HepG2 (cell line): Measurements from ENCODE around the gene TLCD1. TPM values are rescaled to one million over a fixed set of nuclear protein-coding genes. Genes with fewer than 3 reads are reported as not detected.

Experiments
- ATF7-NPFF ChIP-seq: sonication (generic); formaldehyde crosslinking; IDR thresholded peaks from 2 replicates; pipeline ENCODE4 v1.8.1; 2023; ENCODE audit warnings: mild to moderate bottlenecking, low read depth, missing genetic modification reagents, moderate library complexity
- GLI4 ChIP-seq: sonication (generic); formaldehyde crosslinking; IDR thresholded peaks from 2 replicates; pipeline ENCODE4 v1.5.1; 2020; ENCODE audit warnings: missing genetic modification reagents, mild to moderate bottlenecking, moderate library complexity, borderline replicate concordance
- ISX ChIP-seq: sonication (generic); formaldehyde crosslinking; conservative IDR thresholded peaks from 2 replicates; pipeline ENCODE4 v1.5.0; 2020; ENCODE audit warnings: missing genetic modification reagents
- MIER3 ChIP-seq: IDR thresholded peaks from 2 replicates; pipeline ENCODE4 v1.6.1; 2016; ENCODE audit warnings: missing compliant biosample characterization, borderline replicate concordance
- NFIB ChIP-seq: sonication (generic); formaldehyde crosslinking; IDR thresholded peaks from 2 replicates; pipeline ENCODE4 v1.9.0; 2021; ENCODE audit warnings: missing genetic modification reagents, mild to moderate bottlenecking, borderline replicate concordance
- SATB2 ChIP-seq: sonication (generic); formaldehyde crosslinking; IDR thresholded peaks from 2 replicates; pipeline ENCODE4 v1.5.0; 2020; ENCODE audit warnings: missing genetic modification reagents
- SOX6 ChIP-seq, 2 experiments: fragments of 450-650 bp in 1 of 2; sonication (generic) in 1 of 2; formaldehyde crosslinking in 1 of 2; IDR thresholded peaks; 2 replicates each; pipeline versions ENCODE4 v1.4.0 to v1.6.1; 2017 to 2020; ENCODE audit warnings: antibody characterized with exemption in 1 of 2, mild to moderate bottlenecking in 1 of 2, missing genetic modification reagents in 1 of 2
- ZBTB1 ChIP-seq: sonication (generic); formaldehyde crosslinking; IDR thresholded peaks from 2 replicates; pipeline ENCODE4 v1.4.0; 2020; ENCODE audit warnings: missing genetic modification reagents, borderline replicate concordance
- ZNF34 ChIP-seq: sonication (generic); formaldehyde crosslinking; IDR thresholded peaks from 2 replicates; pipeline ENCODE4 v1.4.0; 2020; ENCODE audit warnings: mild to moderate bottlenecking, missing genetic modification reagents, borderline replicate concordance
- ZNF543 ChIP-seq: sonication (generic); formaldehyde crosslinking; IDR thresholded peaks from 2 replicates; pipeline ENCODE4 v1.4.0; 2020; ENCODE audit warnings: mild to moderate bottlenecking, missing genetic modification reagents
- ZNF850 ChIP-seq: sonication (generic); formaldehyde crosslinking; conservative IDR thresholded peaks from 2 replicates; pipeline ENCODE4 v1.9.0; 2021; ENCODE audit warnings: mild to moderate bottlenecking, missing genetic modification reagents
- polyA plus RNA-seq, 8 experiments: library from polyadenylated mRNA; depleted of rRNA in 3 of 8; stranded (reverse) in 7 of 8; unstranded in 1 of 8; fragments of >200 nt; fragmentation: Illumina TruSeq in 4 of 8; extraction: Trizol in 4 of 8; gene quantifications; 2 replicates each; pipeline versions ENCODE4 v1.2.1 to v1.2.3, GENCODE V29; 2011 to 2016; ENCODE audit warnings: low read depth in 4 of 8, missing spikeins in 1 of 8, mixed read lengths in 1 of 8; ENCODE audit not compliant: insufficient read depth in 1 of 8
- total RNA-seq, 5 experiments: library from RNA; depleted of rRNA; stranded (reverse); fragments of >200 nt; fragmentation: Illumina TruSeq; extraction: Trizol; gene quantifications; 2 replicates each; pipeline ENCODE4 v1.2.3, GENCODE V29; 2016; ENCODE audit warnings: low read depth in 1 of 5
- TF ChIP-seq, protein P1 (sequence below), 2 experiments: IDR thresholded peaks; 2 replicates each; pipeline ENCODE4 v1.6.1; 2011 to 2012; ENCODE audit warnings: low read length in 2 of 2, borderline replicate concordance in 1 of 2, low read depth in 1 of 2, mild to moderate bottlenecking in 1 of 2, moderate library complexity in 1 of 2
- TF ChIP-seq, protein P2 (sequence below): sonication (generic); formaldehyde crosslinking; IDR thresholded peaks from 2 replicates; pipeline ENCODE4 v1.4.0; 2020; ENCODE audit warnings: missing genetic modification reagents
- TF ChIP-seq, protein P3 (sequence below): sonication (generic); formaldehyde crosslinking; IDR thresholded peaks from 2 replicates; pipeline ENCODE4 v1.4.0; 2020; ENCODE audit warnings: missing genetic modification reagents
- TF ChIP-seq, protein P4 (sequence below): sonication (generic); formaldehyde crosslinking; IDR thresholded peaks from 2 replicates; pipeline ENCODE4 v1.5.0; 2020; ENCODE audit warnings: missing genetic modification reagents

Gene TLCD1
- total and polyA plus RNA-seq, 2 of the 13 experiments (the other 11 are each of a cell fraction or from before 2014, with no cell fraction given): 14.9 to 19.6 TPM

DNA sequence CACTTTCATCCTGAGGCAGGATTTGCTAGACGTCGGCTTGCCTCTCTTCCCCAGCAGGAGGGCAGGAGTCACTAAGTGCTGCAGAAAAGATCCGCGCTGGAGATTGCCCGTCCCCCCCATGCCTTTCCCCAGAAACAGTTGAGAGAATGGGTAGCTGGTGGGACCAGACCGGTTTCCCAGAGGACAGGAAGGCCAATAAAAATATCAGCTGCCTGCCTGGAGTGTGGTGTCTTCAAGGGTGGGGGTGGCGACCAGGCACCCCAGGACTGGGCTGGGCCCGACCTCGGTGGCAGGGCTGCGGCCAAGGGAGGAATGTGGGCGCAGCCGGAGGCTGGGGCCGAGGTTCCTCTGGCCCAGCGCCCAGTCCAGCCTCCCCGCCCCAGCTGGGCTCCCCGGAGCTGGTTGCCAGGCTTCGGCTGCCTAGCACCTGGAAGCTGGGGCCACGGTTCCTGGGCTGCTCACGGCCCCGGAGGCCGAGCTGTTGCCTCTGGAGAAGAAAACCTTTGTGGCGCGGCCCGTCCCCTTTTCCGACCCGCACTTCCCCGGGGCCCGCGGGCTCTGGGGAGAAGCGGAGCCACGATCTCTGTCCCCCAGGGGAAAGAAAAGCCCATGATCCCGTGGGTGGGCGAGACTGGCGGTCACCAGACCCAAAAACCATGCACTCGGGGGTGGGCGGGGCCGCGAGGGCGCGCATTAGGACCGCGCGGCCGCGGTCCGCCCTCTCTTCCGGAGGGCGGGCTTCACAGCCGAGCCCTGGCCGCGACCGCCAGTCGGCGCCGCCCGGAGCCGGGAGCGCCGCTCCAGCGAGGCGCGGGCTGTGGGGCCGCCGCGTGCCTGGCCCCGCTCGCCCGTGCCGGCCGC lies 17.4 kb upstream of the TLCD1 start, which contains the start of gene TRAF4 (continued):
- TF ChIP-seq, protein P1, sequence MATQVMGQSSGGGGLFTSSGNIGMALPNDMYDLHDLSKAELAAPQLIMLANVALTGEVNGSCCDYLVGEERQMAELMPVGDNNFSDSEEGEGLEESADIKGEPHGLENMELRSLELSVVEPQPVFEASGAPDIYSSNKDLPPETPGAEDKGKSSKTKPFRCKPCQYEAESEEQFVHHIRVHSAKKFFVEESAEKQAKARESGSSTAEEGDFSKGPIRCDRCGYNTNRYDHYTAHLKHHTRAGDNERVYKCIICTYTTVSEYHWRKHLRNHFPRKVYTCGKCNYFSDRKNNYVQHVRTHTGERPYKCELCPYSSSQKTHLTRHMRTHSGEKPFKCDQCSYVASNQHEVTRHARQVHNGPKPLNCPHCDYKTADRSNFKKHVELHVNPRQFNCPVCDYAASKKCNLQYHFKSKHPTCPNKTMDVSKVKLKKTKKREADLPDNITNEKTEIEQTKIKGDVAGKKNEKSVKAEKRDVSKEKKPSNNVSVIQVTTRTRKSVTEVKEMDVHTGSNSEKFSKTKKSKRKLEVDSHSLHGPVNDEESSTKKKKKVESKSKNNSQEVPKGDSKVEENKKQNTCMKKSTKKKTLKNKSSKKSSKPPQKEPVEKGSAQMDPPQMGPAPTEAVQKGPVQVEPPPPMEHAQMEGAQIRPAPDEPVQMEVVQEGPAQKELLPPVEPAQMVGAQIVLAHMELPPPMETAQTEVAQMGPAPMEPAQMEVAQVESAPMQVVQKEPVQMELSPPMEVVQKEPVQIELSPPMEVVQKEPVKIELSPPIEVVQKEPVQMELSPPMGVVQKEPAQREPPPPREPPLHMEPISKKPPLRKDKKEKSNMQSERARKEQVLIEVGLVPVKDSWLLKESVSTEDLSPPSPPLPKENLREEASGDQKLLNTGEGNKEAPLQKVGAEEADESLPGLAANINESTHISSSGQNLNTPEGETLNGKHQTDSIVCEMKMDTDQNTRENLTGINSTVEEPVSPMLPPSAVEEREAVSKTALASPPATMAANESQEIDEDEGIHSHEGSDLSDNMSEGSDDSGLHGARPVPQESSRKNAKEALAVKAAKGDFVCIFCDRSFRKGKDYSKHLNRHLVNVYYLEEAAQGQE (IDR thresholded peaks at IDR 0.05; ENCODE audit: borderline replicate concordance in 1 of 2, low read depth in 1 of 2, low read length in 2 of 2): no peak
- TF ChIP-seq, protein P2, sequence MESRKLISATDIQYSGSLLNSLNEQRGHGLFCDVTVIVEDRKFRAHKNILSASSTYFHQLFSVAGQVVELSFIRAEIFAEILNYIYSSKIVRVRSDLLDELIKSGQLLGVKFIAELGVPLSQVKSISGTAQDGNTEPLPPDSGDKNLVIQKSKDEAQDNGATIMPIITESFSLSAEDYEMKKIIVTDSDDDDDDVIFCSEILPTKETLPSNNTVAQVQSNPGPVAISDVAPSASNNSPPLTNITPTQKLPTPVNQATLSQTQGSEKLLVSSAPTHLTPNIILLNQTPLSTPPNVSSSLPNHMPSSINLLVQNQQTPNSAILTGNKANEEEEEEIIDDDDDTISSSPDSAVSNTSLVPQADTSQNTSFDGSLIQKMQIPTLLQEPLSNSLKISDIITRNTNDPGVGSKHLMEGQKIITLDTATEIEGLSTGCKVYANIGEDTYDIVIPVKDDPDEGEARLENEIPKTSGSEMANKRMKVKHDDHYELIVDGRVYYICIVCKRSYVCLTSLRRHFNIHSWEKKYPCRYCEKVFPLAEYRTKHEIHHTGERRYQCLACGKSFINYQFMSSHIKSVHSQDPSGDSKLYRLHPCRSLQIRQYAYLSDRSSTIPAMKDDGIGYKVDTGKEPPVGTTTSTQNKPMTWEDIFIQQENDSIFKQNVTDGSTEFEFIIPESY (CRISPR knock-in tag): no peak
- TF ChIP-seq ZNF850 (CRISPR knock-in tag): no peak
- no peak for TF ChIP-seq SATB2 (CRISPR knock-in tag)
- no peak for TF ChIP-seq ZBTB1
- 0 out of 2 replicates have a peak, but pooled peaks have one; percentile 8 for TF ChIP-seq ZNF34 (CRISPR knock-in tag)
- no peak for TF ChIP-seq GLI4
- TF ChIP-seq, protein P3, sequence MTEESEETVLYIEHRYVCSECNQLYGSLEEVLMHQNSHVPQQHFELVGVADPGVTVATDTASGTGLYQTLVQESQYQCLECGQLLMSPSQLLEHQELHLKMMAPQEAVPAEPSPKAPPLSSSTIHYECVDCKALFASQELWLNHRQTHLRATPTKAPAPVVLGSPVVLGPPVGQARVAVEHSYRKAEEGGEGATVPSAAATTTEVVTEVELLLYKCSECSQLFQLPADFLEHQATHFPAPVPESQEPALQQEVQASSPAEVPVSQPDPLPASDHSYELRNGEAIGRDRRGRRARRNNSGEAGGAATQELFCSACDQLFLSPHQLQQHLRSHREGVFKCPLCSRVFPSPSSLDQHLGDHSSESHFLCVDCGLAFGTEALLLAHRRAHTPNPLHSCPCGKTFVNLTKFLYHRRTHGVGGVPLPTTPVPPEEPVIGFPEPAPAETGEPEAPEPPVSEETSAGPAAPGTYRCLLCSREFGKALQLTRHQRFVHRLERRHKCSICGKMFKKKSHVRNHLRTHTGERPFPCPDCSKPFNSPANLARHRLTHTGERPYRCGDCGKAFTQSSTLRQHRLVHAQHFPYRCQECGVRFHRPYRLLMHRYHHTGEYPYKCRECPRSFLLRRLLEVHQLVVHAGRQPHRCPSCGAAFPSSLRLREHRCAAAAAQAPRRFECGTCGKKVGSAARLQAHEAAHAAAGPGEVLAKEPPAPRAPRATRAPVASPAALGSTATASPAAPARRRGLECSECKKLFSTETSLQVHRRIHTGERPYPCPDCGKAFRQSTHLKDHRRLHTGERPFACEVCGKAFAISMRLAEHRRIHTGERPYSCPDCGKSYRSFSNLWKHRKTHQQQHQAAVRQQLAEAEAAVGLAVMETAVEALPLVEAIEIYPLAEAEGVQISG (CRISPR knock-in tag): no peak; the same call in 1 of the 2 replicates
- TF ChIP-seq MIER3 (CRISPR knock-in tag): no peak
- TF ChIP-seq SOX6 (IDR thresholded peaks at IDR 0.05): no peak
- TF ChIP-seq SOX6 (CRISPR knock-in tag; IDR thresholded peaks at IDR 0.05): no peak; the same call in 1 of the 2 replicates
- 0 out of 2 replicates have a peak, but pooled peaks have one; percentile 25 for TF ChIP-seq ATF7-NPFF (CRISPR knock-in tag)
- TF ChIP-seq ISX (CRISPR knock-in tag): no peak
- no peak for TF ChIP-seq ZNF543
- TF ChIP-seq NFIB (CRISPR knock-in tag): no peak
- TF ChIP-seq, protein P4, sequence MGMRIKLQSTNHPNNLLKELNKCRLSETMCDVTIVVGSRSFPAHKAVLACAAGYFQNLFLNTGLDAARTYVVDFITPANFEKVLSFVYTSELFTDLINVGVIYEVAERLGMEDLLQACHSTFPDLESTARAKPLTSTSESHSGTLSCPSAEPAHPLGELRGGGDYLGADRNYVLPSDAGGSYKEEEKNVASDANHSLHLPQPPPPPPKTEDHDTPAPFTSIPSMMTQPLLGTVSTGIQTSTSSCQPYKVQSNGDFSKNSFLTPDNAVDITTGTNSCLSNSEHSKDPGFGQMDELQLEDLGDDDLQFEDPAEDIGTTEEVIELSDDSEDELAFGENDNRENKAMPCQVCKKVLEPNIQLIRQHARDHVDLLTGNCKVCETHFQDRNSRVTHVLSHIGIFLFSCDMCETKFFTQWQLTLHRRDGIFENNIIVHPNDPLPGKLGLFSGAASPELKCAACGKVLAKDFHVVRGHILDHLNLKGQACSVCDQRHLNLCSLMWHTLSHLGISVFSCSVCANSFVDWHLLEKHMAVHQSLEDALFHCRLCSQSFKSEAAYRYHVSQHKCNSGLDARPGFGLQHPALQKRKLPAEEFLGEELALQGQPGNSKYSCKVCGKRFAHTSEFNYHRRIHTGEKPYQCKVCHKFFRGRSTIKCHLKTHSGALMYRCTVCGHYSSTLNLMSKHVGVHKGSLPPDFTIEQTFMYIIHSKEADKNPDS (CRISPR knock-in tag): no peak
